CD4-positive, alpha-beta memory T cell (primary cell): ENCODE data around the gene TBC1D4. TPM values are rescaled to one million over a fixed set of nuclear protein-coding genes. Genes with fewer than 3 reads are reported as not detected.

Source experiments
- CTCF ChIA-PET: fragments of 350-600 bp; sonication (Branson Sonifier 250); formaldehyde crosslinking; loops from one replicate; lab custom pipeline; 2021; ENCODE audit warnings: inconsistent platforms; ENCODE audit not compliant: partially characterized antibody; lab: Charles Lee
- POLR2A ChIA-PET: fragments of 350-600 bp; sonication (Branson Sonifier 250); formaldehyde crosslinking; loops from one replicate; lab custom pipeline; 2021; ENCODE audit not compliant: partially characterized antibody; lab: Charles Lee
- DNase-seq, 5 donors: peaks; one replicate each; pipeline versions ENCODE4 v3.0.0 to v3.0.0-alpha.2; 2020 to 2022; ENCODE audit warnings: mixed read lengths in 1 of 5
- H3K27ac ChIP-seq: one replicate; pipeline ENCODE4 v1.7.0; 2013; ENCODE audit warnings: low read depth, low read length
- H3K27me3 ChIP-seq: 2 replicates; pipeline ENCODE4 v1.7.0; 2013; ENCODE audit warnings: mild to moderate bottlenecking, low read length, moderate library complexity; ENCODE audit not compliant: insufficient read depth
- H3K36me3 ChIP-seq: 2 replicates; pipeline ENCODE4 v1.7.0; 2013; ENCODE audit warnings: mild to moderate bottlenecking, low read length, moderate library complexity; ENCODE audit not compliant: insufficient read depth
- H3K4me1 ChIP-seq: 2 replicates; pipeline ENCODE4 v1.7.0; 2013; ENCODE audit warnings: mild to moderate bottlenecking, low read length, moderate library complexity; ENCODE audit not compliant: insufficient read depth
- H3K4me3 ChIP-seq, 2 donors: one replicate each; pipeline ENCODE4 v1.7.0; 2013; ENCODE audit warnings: low read length in 2 of 2, mild to moderate bottlenecking in 1 of 2
- H3K9me3 ChIP-seq, 2 donors: one replicate each; pipeline ENCODE4 v1.7.0; 2013; ENCODE audit warnings: low read length in 2 of 2, control low read depth in 1 of 2; ENCODE audit not compliant: control insufficient read depth in 1 of 2
- H3K27ac Mint-ChIP-seq, 7 donors: one replicate each; pipeline ENCODE4 v1.8.0; 2020 to 2021; ENCODE audit warnings: mixed read lengths in 7 of 7, mild to moderate bottlenecking in 6 of 7, inconsistent platforms in 3 of 7, moderate library complexity in 3 of 7
- H3K27me3 Mint-ChIP-seq, 2 donors: one replicate each; pipeline ENCODE4 v1.8.0; 2020 to 2021; ENCODE audit warnings: mixed read lengths in 2 of 2
- H3K36me3 Mint-ChIP-seq, 2 donors: one replicate each; pipeline ENCODE4 v1.8.0; 2020 to 2021; ENCODE audit warnings: mixed read lengths in 2 of 2, inconsistent platforms in 1 of 2, mild to moderate bottlenecking in 1 of 2
- H3K4me1 Mint-ChIP-seq, 4 donors: one replicate each; pipeline ENCODE4 v1.8.0; 2020 to 2021; ENCODE audit warnings: mixed read lengths in 4 of 4, mild to moderate bottlenecking in 1 of 4
- H3K4me3 Mint-ChIP-seq, 8 donors: one replicate each; pipeline ENCODE4 v1.8.0; 2020 to 2021; ENCODE audit warnings: mixed read lengths in 8 of 8, mild to moderate bottlenecking in 7 of 8, moderate library complexity in 6 of 8, inconsistent platforms in 3 of 8
- H3K9me3 Mint-ChIP-seq, 8 donors: one replicate each; pipeline ENCODE4 v1.8.0; 2020 to 2021; ENCODE audit warnings: mixed read lengths in 8 of 8, mild to moderate bottlenecking in 5 of 8, inconsistent platforms in 3 of 8, moderate library complexity in 1 of 8
- intact Hi-C: fragments of 100-400 bp; cut with micrococcal nuclease; formaldehyde crosslinking; loops from one replicate; pipeline ENCODE4 v1.15.1; 2023
- polyA plus RNA-seq, 2 donors: library from polyadenylated mRNA; unstranded; fragments of 300-500 nt; fragmentation: Illumina TruSeq; gene quantifications; one replicate each; pipeline ENCODE4 v1.2.3, GENCODE V29; 2021
- total RNA-seq, 2 experiments: library from RNA; stranded (reverse); gene quantifications; one replicate each; pipeline ENCODE4 v1.2.3, GENCODE V29; 2021

The TBC1D4 gene
- total and polyA plus RNA-seq, 4 experiments from 2014 or later, result 9.5 to 67.2 (median 45.4) TPM

GRCh38 chr13:75425216-75426009, 56.6 kb downstream of the TBC1D4 start:
- Histone ChIP-seq H3K27me3 (no peaks in the 10 kb centered on the region), H3K27ac (no peak overlapping the region), H3K36me3 (no peaks in the 10 kb centered on the region), H3K4me3 (no peak overlapping the region), H3K4me1 (no peaks in the 10 kb centered on the region), H3K9me3 (no peaks in the 10 kb centered on the region)
- ChIA-PET POLR2A (no interaction called here), CTCF (no interaction called here)
- Mint-ChIP-seq H3K27me3 (peaks cover 21 to 25% of the 10 kb centered on the region in 2 donors), H3K36me3 (no peaks in the 10 kb centered on the region), H3K4me1 (no peaks in the 10 kb centered on the region), H3K27ac (no peak overlapping the region), H3K4me3 (no peak overlapping the region), H3K9me3 (no peaks in the 10 kb centered on the region)
- DNase-seq, result no peak
- intact Hi-C loops, result no loop called here

- Mint-ChIP-seq H3K27ac (no peak overlapping the region), H3K27me3 (peaks cover 22 to 25% of the 10 kb centered on the region in 2 donors), H3K36me3 (no peaks in the 10 kb centered on the region), H3K9me3 (no peaks in the 10 kb centered on the region), H3K4me3 (no peak overlapping the region), H3K4me1 (no peaks in the 10 kb centered on the region)
- DNase-seq, result no peak
- intact Hi-C loops, result no loop called here
- no peaks in the 10 kb centered on the region for H3K9me3 ChIP-seq
- ChIA-PET POLR2A (no interaction called here), CTCF (no interaction called here)
- no peaks in the 10 kb centered on the region for H3K36me3 ChIP-seq
- no peaks in the 10 kb centered on the region for H3K4me1 ChIP-seq
- H3K4me3 ChIP-seq, result no peak overlapping the region
- H3K27ac ChIP-seq, result no peak overlapping the region
- H3K27me3 ChIP-seq, result no peaks in the 10 kb centered on the region
These were observed 58.0 kb downstream of the TBC1D4 start for GRCh38 chr13:75423946-75424345.

- ChIA-PET CTCF (no interaction called here), POLR2A (no interaction called here)
- DNase-seq, result no peak
- Mint-ChIP-seq H3K27ac (no peak overlapping the region), H3K4me3 (no peak overlapping the region), H3K36me3 (no peaks in the 10 kb centered on the region), H3K4me1 (no peaks in the 10 kb centered on the region), H3K9me3 (no peaks in the 10 kb centered on the region), H3K27me3 (peaks cover 14 to 15% of the 10 kb centered on the region in 2 donors)
- Histone ChIP-seq H3K9me3 (no peaks in the 10 kb centered on the region), H3K27me3 (no peaks in the 10 kb centered on the region), H3K36me3 (no peaks in the 10 kb centered on the region), H3K4me1 (no peaks in the 10 kb centered on the region), H3K27ac (no peak overlapping the region), H3K4me3 (no peak overlapping the region)
- intact Hi-C loops, result no loop called here
These were observed 59.9 kb downstream of the TBC1D4 start for GRCh38 chr13:75422028-75422427.

GRCh38 chr13:75421133-75421532, 60.8 kb downstream of the TBC1D4 start:
- H3K27me3 ChIP-seq, result no peaks in the 10 kb centered on the region
- no peak for DNase-seq
- peaks cover 11 to 16% of the 10 kb centered on the region in 2 donors for H3K27me3 Mint-ChIP-seq
- ChIA-PET POLR2A (no interaction called here), CTCF (no interaction called here)
- peaks cover 0 to 1% (median 0%) of the 10 kb centered on the region in 4 donors for H3K4me1 Mint-ChIP-seq
- H3K4me3 Mint-ChIP-seq, result no peak overlapping the region
- H3K4me1 ChIP-seq, result no peaks in the 10 kb centered on the region
- H3K27ac Mint-ChIP-seq, result no peak overlapping the region
- H3K36me3 Mint-ChIP-seq, result no peaks in the 10 kb centered on the region
- no peaks in the 10 kb centered on the region for H3K9me3 Mint-ChIP-seq
- intact Hi-C loops, result no loop called here
- H3K4me3 ChIP-seq, result no peak overlapping the region
- no peaks in the 10 kb centered on the region for H3K36me3 ChIP-seq
- H3K27ac ChIP-seq, result no peak overlapping the region
- no peaks in the 10 kb centered on the region for H3K9me3 ChIP-seq

- Histone ChIP-seq H3K36me3 (no peaks in the 10 kb centered on the region), H3K27me3 (no peaks in the 10 kb centered on the region), H3K4me3 (no peak overlapping the region), H3K9me3 (no peaks in the 10 kb centered on the region), H3K4me1 (no peaks in the 10 kb centered on the region), H3K27ac (no peak overlapping the region)
- POLR2A ChIA-PET, result no interaction called here
- no peaks in the 10 kb centered on the region for H3K36me3 Mint-ChIP-seq
- H3K9me3 Mint-ChIP-seq, result no peaks in the 10 kb centered on the region
- no peak overlapping the region for H3K27ac Mint-ChIP-seq
- intact Hi-C loops, result no loop called here
- H3K4me3 Mint-ChIP-seq, result no peak overlapping the region
- peaks cover 0 to 1% (median 0%) of the 10 kb centered on the region in 4 donors for H3K4me1 Mint-ChIP-seq
- CTCF ChIA-PET, result no interaction called here
- H3K27me3 Mint-ChIP-seq, result peaks cover 10 to 14% of the 10 kb centered on the region in 2 donors
- DNase-seq, result no peak
These were observed 62.3 kb downstream of the TBC1D4 start for GRCh38 chr13:75419656-75420055.

- Mint-ChIP-seq H3K27ac (no peak overlapping the region), H3K4me3 (no peak overlapping the region), H3K27me3 (peaks cover 10% of the 10 kb centered on the region in 2 donors), H3K36me3 (no peaks in the 10 kb centered on the region), H3K4me1 (peaks cover 0 to 1% (median 0%) of the 10 kb centered on the region in 4 donors), H3K9me3 (no peaks in the 10 kb centered on the region)
- Histone ChIP-seq H3K4me1 (no peaks in the 10 kb centered on the region), H3K36me3 (no peaks in the 10 kb centered on the region), H3K9me3 (no peaks in the 10 kb centered on the region), H3K4me3 (no peak overlapping the region), H3K27me3 (no peaks in the 10 kb centered on the region), H3K27ac (no peak overlapping the region)
- POLR2A ChIA-PET, result no interaction called here
- intact Hi-C loops, result no loop called here
- DNase-seq, result no peak
- CTCF ChIA-PET, result no interaction called here
These were observed 63.0 kb downstream of the TBC1D4 start for GRCh38 chr13:75418997-75419396.

- no peak for DNase-seq
- intact Hi-C loops, result no loop called here
- H3K36me3 Mint-ChIP-seq, result no peaks in the 10 kb centered on the region
- peaks cover 0 to 1% (median 0%) of the 10 kb centered on the region in 4 donors for H3K4me1 Mint-ChIP-seq
- Histone ChIP-seq H3K27me3 (no peaks in the 10 kb centered on the region), H3K36me3 (no peaks in the 10 kb centered on the region), H3K27ac (no peak overlapping the region), H3K9me3 (no peaks in the 10 kb centered on the region), H3K4me3 (no peak overlapping the region), H3K4me1 (no peaks in the 10 kb centered on the region)
- H3K9me3 Mint-ChIP-seq, result no peaks in the 10 kb centered on the region
- no peak overlapping the region for H3K27ac Mint-ChIP-seq
- H3K27me3 Mint-ChIP-seq, result peaks cover 10% of the 10 kb centered on the region in 2 donors
- ChIA-PET CTCF (no interaction called here), POLR2A (no interaction called here)
- H3K4me3 Mint-ChIP-seq, result no peak overlapping the region
These were observed 63.7 kb downstream of the TBC1D4 start for GRCh38 chr13:75418186-75418843.
